Gastroesophageal sphincter (tissue), 4 donors: Measurements from ENCODE around the gene PREX1. TPM values are rescaled to one million over a fixed set of nuclear protein-coding genes. Genes with fewer than 3 reads are reported as not detected.
A peak's percentile ranks its signal among the peaks of the same experiment; 100 is the strongest.

ENCODE experiments used
- ATAC-seq: fragments of 150-250 bp; one replicate; pipeline ENCODE4 v1.9.1; 2016; ENCODE audit warnings: mild to moderate bottlenecking, moderate library complexity
- H3K27ac ChIP-seq, 4 donors: fragments of 200-600 bp; sonication (generic) in 3 of 4; 1 replicate in 3 of 4; 2 replicates in 1 of 4; pipeline ENCODE4 v1.5.1; 2016 to 2019
- H3K27me3 ChIP-seq: fragments of 200-600 bp; sonication (generic); one replicate; pipeline ENCODE4 v1.5.1; 2019
- H3K36me3 ChIP-seq, 2 donors: fragments of 200-600 bp; sonication (generic); one replicate each; pipeline ENCODE4 v1.5.1; 2019; ENCODE audit warnings: control low read depth in 1 of 2
- H3K4me1 ChIP-seq, 3 donors: fragments of 200-600 bp; sonication (generic); 1 replicate in 2 of 3; 2 replicates in 1 of 3; pipeline ENCODE4 v1.5.1; 2016 to 2019; ENCODE audit warnings: control low read depth in 2 of 3
- H3K4me3 ChIP-seq, 2 donors: fragments of 200-600 bp; sonication (generic); one replicate each; pipeline ENCODE4 v1.5.1; 2019; ENCODE audit warnings: mild to moderate bottlenecking in 1 of 2, moderate library complexity in 1 of 2
- H3K9me3 ChIP-seq, 3 donors: fragments of 200-600 bp; sonication (generic); one replicate each; pipeline ENCODE4 v1.5.1; 2017 to 2019; ENCODE audit warnings: control low read depth in 2 of 3
- CTCF ChIP-seq, 4 experiments: fragments of 200-600 bp in 2 of 4; fragments of 450-650 bp in 2 of 4; sonication (generic) in 1 of 4; IDR thresholded peaks; one replicate each; pipeline ENCODE4 v1.5.1; 2017 to 2019; ENCODE audit warnings: antibody characterized with exemption in 4 of 4, mild to moderate bottlenecking in 2 of 4, moderate library complexity in 2 of 4
- EP300 ChIP-seq: sonication (generic); formaldehyde crosslinking; IDR thresholded peaks from one replicate; pipeline ENCODE4 v1.6.1; 2017; ENCODE audit warnings: antibody characterized with exemption, mild to moderate bottlenecking
- POLR2A ChIP-seq, 2 donors: fragments of 450-650 bp; IDR thresholded peaks; one replicate each; pipeline ENCODE4 v1.6.1; 2017; ENCODE audit warnings: antibody characterized with exemption in 2 of 2, mild to moderate bottlenecking in 2 of 2, moderate library complexity in 1 of 2
- POLR2AphosphoS5 ChIP-seq: sonication (generic); formaldehyde crosslinking; IDR thresholded peaks from one replicate; pipeline ENCODE4 v1.6.1; 2017; ENCODE audit warnings: antibody characterized with exemption
- WGBS, 2 donors: methylation state at CpG; one replicate each; pipeline ENCODE4 v1.1.5; 2018; ENCODE audit warnings: low coverage in 1 of 2; 5-methylcytosine and 5-hydroxymethylcytosine counted together
- total RNA-seq, 4 donors: library from RNA; depleted of rRNA; stranded (reverse); fragments of >200 nt; gene quantifications; one replicate each; pipeline ENCODE4 v1.1.0, GENCODE V29; 2016

Gene PREX1
- total RNA-seq, 4 donors from 2014 or later = 16.3 to 35.7 (median 20.0) TPM

GRCh38 chr20:48686238-48687116 is 141.3 kb downstream of the PREX1 start:
- H3K4me1 ChIP-seq = peaks cover 0 to 71% (median 51%) of the 10 kb centered on the region in 3 donors
- peak; percentile 44 for ATAC-seq
- no peaks in the 10 kb centered on the region for H3K27me3 ChIP-seq
- peak overlapping the region in 3 of 4 donors; percentile 25 to 71 (median 52) for H3K27ac ChIP-seq
- no peaks in the 10 kb centered on the region for H3K9me3 ChIP-seq
- TF ChIP-seq POLR2A (IDR thresholded peaks at IDR 0.05) = no peak
- TF ChIP-seq POLR2AphosphoS5 = peak; percentile 30
- no peak overlapping the region for H3K4me3 ChIP-seq
- 62% methylated on average over 6 of the region's 19 CpGs; no CpG with 5 or more reads in 1 of the 2 donors for WGBS, 2 donors
- H3K36me3 ChIP-seq = peaks cover 0 to 9% of the 10 kb centered on the region in 2 donors

- no peaks in the 10 kb centered on the region for H3K36me3 ChIP-seq
- H3K27ac ChIP-seq = no peak overlapping the region
- ATAC-seq = no peak
- no peak overlapping the region for H3K4me3 ChIP-seq
- no peak for TF ChIP-seq POLR2A (IDR thresholded peaks at IDR 0.05)
- TF ChIP-seq POLR2AphosphoS5 = no peak
- no peak for TF ChIP-seq EP300
- no peak for TF ChIP-seq CTCF (IDR thresholded peaks at IDR 0.05)
- H3K27me3 ChIP-seq = no peaks in the 10 kb centered on the region
- H3K9me3 ChIP-seq = no peaks in the 10 kb centered on the region
- peaks cover 0 to 61% (median 51%) of the 10 kb centered on the region in 3 donors for H3K4me1 ChIP-seq
- WGBS, 2 donors = 74 to 90% methylated on average over 6 to 8 of the region's 8 CpGs
These were observed 142.5 kb downstream of the PREX1 start for GRCh38 chr20:48685300-48685699.

GRCh38 chr20:48684501-48685041 is 143.2 kb downstream of the PREX1 start:
- peak overlapping the region in 1 of 4 donors; percentile 61 for H3K27ac ChIP-seq
- peaks cover 0 to 5% of the 10 kb centered on the region in 2 donors for H3K36me3 ChIP-seq
- no peak for TF ChIP-seq CTCF (IDR thresholded peaks at IDR 0.05)
- TF ChIP-seq POLR2AphosphoS5 = no peak
- no peak for TF ChIP-seq EP300
- TF ChIP-seq POLR2A (IDR thresholded peaks at IDR 0.05) = no peak
- no peak overlapping the region for H3K4me3 ChIP-seq
- ATAC-seq = no peak
- H3K4me1 ChIP-seq = peaks cover 0 to 61% (median 51%) of the 10 kb centered on the region in 3 donors
- H3K27me3 ChIP-seq = no peaks in the 10 kb centered on the region
- 74 to 75% methylated on average over 5 to 7 of the region's 14 CpGs for WGBS, 2 donors
- no peaks in the 10 kb centered on the region for H3K9me3 ChIP-seq

- peaks cover 0 to 14% of the 10 kb centered on the region in 2 donors for H3K36me3 ChIP-seq
- no peak for TF ChIP-seq CTCF (IDR thresholded peaks at IDR 0.05)
- TF ChIP-seq EP300 = no peak
- TF ChIP-seq POLR2AphosphoS5 = no peak
- TF ChIP-seq POLR2A (IDR thresholded peaks at IDR 0.05) = no peak
- no peak for ATAC-seq
- H3K27me3 ChIP-seq = no peaks in the 10 kb centered on the region
- 60 to 67% methylated on average over 4 to 9 of the region's 12 CpGs for WGBS, 2 donors
- H3K4me3 ChIP-seq = no peak overlapping the region
- H3K4me1 ChIP-seq = peaks cover 0 to 61% (median 51%) of the 10 kb centered on the region in 3 donors
- no peaks in the 10 kb centered on the region for H3K9me3 ChIP-seq
- H3K27ac ChIP-seq = peak overlapping the region in 3 of 4 donors; percentile 54 to 62 (median 61)
These were observed 144.2 kb downstream of the PREX1 start for GRCh38 chr20:48683467-48684175.
